Renal pelvis (tissue), 4 donors: ENCODE data around the gene BTG3. TPM values are rescaled to one million over a fixed set of nuclear protein-coding genes. Genes with fewer than 3 reads are reported as not detected.

Experiments
- DNase-seq: peaks from one replicate; pipeline ENCODE4 v3.0.0-alpha.2; 2013
- polyA plus RNA-seq, 3 donors: library from polyadenylated mRNA; unstranded; fragments of 120-200 nt; gene quantifications; one replicate each; pipeline ENCODE4 v1.2.1, GENCODE V29; 2013; ENCODE audit not compliant: insufficient read length in 3 of 3

Gene BTG3
- polyA plus RNA-seq, 3 donors, result 36.1 to 39.6 (median 36.9) TPM

DNA sequence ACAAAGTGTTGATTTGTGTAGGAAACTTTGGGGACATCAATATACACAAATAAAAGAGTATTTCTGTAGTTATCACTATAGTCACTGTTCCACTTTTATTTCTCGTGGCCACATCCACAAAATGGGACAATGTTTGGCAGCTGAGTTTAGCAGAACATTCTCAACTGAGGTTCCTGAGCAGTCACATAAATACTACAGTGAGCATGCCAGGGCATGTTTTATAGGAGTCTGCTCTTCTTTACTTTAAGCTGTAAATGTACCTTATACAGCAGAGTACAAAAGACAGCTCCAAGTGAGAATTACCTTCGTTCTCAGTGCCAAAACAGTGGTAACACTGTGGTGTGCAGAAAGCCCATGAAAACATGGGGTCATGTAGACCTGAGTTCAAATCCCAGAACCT is 5.0 kb downstream of the BTG3 start:
- DNase-seq, result no peak

DNA sequence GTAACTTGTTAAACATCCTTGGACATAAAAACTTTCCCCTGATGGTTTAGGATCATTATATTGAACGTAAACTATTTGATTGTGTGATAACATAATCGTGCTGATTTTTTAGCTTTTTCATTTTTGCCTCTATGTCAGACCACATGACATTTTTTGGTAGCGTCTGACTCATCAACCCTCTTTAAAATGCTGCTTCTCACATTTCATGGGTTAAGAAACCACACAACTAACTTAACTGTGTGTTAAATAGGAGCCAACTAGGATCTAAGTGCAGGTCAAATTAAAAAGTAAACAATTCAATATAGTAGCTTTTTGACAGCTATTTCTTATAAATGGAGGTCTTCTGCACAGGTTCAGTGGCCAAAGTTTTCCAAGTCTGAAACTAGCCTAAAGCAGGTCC is 9.8 kb downstream of the BTG3 start:
- DNase-seq, result no peak

DNA sequence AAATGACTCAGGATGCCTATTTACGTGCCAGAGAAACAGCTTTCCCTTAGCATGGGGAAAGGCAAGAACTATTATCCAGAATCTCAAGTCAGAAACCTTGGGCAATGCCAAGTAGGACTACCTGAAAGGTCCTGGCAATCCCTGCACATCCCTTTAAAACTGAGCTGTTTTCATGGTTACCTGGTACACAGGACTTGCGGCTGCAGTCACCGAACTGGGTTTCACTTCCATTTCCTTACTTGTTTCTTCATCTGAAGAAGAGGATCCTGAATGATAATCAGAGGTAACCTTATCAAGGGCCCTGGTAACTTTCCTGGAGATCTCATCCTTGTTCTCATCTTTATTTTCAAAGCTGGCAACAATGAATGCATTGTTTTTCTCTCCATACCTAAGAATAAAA is 14.3 kb downstream of the BTG3 start:
- DNase-seq, result no peak

DNA sequence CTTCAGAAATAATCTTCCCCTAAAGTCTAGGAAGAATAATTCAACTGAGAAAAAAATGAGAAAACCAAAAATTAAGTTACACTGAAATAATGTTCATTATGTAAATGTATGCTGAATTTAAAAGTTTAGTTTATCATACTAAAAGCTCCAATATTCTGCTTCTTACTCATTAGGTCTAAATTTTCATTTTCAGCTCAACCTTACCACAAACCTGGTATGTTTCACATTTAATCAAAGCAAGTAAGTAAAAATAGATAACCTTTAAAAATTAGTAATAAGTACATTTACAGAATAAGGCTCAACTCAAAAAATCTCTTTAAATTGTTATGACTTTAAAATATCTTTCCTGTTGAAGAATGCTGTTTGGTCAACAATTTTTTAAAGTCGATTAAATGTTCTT is 15.0 kb downstream of the BTG3 start:
- no peak for DNase-seq

DNA sequence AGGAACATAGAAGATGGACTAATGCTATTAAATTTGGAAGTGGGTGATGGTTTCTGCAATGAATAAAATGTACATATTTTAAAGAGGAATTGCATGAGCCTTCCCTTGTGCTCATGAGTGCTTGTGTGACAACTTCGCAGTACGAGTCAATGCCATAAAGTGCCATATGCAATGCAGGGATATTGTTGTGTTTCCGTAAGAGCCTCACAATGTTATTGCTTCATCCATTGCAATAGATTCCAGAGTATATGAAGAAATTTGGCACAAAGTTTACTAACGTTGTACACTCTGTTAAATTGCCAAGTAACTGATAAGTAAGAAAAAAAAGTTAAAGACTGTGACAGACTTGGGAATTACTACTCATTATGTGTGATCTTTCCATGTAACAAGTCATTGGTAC is 22.3 kb downstream of the BTG3 start:
- DNase-seq, result no peak

DNA sequence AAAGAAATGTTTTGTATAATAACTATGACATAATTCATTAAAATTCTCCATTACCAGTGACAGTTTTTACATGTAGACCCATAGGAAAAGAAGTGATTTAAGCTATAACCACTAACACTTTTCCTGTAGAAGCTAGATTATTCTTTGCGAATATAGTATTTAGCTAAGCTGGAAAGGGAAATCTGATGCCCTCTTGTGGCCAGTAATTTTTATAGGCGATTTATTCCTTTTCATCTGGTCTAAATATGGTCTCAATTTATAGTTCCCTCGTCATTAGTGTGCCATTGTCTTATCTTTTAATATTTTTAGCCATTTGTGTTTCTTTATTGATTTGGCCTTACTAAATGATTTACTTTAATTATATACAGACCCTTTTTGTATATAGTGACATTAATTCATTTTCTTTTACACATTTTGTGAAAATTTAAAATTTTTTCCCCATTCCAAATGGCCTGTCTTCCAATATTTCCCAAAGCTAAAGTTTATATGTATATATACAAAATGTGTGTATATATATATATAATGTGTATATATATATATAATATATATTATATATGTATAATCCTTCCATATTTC is 26.7 kb downstream of the BTG3 start:
- peak; percentile 44 for DNase-seq

DNA sequence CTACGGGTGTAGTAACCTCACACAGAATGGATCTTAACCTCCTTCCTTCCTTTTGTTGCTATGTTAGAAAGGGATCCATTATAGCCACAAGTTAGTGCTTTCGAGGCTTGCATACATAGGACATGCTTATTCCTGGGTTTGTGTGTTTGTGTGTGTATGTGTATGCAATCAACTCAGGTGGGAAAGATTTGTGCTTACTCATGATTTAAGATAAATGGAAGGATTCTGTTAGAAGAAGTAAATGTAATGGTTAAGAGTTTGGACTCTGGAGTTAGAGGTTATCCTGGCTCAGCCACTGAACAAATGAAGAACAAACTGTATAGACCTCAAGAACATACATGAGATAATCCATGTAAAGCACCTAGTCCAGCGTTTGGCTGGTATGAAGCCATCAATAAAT is 28.8 kb downstream of the BTG3 start:
- no peak for DNase-seq

DNA sequence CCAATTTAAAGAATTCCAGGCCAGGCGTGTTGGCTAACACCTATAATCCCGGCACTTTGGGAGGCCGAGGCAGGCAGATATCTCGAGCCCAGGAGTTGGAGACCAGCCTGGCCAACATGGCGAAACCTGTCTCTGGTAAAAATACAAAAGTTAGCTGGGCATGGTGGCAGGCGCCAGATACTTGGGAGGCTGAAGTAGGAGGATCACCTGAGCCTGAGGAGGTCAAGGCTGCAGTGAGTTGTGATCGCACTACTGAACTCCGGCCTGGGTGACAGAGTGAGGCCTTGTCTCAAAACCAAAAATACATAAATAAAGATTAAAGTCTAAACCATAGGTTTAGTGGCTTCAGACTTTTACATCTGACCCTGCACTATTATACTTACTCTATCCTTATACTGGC is 32.4 kb downstream of the BTG3 start:
- no peak for DNase-seq

DNA sequence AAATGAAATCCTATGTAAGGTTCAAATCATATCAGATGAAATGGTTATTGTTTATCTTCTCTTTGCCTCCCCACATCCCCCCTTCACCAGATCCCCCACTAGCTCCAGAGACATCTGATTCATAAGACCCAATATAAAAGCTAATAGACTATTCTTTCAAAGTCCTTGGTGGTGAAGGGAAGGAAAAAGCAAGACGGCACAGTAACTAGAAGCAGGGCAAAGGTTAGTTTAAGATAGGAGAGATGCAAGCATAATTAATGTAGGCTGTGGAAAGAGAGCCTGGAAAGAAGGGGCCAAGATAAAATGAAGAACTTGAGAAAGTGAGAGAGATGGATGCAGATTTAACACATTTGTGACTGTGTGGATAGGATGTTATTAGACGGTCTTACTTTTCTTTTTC is 33.8 kb downstream of the BTG3 start:
- DNase-seq, result no peak

DNA sequence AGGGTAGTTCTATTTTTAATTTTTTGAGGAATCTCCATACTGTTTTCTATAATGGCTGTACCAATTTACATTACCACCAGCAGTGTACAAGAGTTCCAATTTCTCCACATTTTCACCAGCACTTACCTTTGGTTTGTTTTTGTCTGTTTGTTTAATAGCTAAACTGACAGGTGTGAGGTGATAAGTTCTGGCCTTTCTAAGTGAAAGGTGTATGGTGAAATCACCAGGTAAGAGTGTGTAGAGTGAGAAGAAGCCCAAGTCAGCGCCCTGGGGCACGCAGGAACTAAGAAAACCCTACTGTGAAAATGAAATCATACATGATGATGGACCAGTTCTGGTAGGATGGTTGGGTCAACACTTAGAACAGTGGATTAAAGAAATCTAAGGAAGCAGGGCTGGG is 34.5 kb downstream of the BTG3 start:
- DNase-seq, result no peak

DNA sequence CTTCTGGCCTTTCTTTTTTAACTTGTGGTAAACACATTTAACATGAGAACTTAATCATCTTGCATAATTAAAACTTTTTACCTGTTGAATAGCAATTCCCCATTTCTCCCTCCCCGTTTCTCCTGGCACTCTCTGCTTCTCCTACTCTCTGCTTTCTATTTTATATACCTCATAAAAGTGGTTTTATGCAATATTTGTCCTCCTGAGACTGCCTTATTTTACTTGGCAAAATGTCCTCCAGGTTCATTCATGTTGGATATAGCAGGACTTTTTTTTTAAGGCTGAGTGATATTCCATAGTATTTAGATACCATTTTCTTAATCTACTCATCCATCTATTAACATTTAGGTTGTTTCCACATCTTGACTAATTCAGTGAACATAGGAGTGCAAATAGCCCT is 35.0 kb downstream of the BTG3 start:
- no peak for DNase-seq

DNA sequence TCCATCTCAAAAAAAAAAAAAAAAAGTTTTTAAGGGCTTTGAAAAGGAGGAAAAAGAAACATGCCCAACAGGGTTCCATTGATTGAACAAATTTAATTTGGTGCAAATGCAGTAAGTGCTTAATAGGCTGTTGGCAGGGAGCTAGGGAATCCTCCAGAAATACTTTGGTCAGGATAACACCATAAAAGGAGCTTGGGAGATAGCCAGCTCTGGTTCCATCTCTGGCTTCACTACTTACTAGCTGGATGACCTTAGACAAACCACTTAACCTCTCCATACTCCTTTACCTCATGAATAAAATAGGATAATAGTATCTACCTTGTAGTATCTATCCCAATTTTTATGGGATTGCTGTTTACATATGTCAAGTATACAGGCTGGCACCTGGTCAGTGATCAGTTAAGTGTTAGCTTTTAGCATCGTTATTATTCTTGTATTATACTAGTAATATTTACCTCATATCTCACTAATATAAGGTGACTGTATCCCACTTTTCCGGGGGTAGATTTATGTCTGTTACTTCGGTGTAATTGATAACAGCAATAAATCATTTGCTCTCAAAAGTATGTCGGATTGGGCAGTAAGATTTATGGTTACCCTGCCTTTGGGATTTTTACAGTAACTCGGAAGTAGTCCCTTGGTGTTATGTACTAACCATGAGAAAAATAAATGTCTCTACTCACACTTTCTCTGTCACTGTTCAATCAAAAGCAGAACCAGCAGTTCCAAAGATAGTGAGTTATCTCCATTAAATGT is 36.4 kb downstream of the BTG3 start:
- no peak for DNase-seq

DNA sequence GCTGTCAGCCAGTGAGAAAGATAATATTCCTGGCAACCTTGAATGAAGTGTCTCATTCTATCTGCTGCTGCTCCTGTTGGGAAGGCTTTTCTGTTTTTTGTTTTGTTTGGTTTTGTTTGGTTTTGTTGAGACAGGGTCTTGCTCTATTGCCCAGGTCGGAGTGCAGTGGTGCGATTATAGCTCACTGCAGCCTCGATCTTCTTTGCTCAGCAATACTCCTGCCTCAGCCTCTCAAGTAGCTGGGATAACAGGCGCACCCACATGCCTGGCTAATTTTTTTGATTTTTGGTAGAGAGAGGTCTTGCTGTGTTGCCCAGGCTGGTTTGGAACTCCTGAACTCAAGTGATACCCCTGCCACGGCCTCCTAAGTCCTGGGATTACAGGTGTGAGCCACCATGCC is 37.6 kb downstream of the BTG3 start:
- DNase-seq, result no peak

DNA sequence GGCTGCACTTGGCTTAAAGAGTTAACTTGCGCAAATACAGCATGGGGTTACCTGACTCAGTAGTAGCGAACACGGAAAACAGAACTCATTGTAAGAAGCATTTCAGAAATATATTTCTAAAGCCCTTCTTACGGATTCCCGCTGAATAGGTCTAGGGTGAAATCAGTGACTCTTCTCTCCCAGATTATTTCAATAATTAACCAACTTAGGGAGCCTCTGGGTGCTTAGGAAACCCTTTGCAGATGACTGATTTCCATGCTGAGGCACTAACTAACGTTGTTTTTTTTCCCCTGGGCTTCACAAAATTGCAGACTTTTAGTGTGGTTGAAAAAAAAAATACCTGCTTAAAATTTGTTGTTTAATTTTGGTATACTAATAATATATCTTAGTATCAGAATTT is 40.3 kb downstream of the BTG3 start:
- DNase-seq, result no peak

DNA sequence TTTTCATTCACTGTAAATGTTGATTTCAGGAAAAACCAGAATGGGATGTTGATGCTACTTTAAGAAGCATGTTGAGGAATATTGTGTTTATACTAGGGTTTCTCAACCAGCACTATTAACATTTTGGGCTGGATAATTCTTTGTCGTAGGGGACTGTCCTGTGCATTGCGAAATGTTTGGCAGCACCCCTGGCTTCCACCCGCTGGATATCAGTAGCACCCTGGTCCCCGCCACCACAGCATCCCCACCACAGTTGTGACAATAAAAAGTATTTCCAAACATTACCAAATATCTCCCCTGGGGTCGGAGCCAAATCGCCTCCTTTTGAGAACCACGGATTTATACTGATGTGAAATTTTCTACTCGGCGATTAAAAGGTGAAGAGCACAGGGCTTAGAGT is 41.9 kb downstream of the BTG3 start:
- DNase-seq, result no peak

DNA sequence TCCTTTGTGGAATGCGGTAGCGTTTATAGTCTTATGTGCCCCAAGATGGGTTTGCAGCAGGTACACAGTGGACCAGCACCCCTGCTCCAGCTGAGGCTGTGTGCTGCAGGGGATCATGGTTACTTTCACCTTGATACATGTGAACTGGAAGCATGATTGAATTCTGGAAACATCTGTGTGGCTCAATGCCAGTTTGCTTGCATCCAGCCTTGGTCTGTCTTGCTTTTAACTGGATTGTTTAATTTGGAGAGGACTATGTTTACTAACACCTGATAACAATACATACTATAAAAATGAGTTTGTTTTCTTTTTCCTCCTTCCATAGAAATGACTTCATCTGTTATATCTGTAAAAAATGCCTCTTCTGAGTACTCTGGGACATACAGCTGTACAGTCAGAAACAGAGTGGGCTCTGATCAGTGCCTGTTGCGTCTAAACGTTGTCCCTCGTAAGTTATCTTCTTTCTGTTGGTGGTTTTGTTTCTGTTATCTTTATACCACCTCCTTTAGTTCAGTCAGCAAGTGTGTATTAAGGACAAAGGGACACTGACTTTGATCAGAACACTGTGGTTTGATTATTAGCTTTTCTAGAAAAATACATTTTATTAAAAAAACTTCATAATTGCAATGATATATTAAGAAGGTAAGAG is 52.2 kb downstream of the BTG3 start:
- no peak for DNase-seq

DNA sequence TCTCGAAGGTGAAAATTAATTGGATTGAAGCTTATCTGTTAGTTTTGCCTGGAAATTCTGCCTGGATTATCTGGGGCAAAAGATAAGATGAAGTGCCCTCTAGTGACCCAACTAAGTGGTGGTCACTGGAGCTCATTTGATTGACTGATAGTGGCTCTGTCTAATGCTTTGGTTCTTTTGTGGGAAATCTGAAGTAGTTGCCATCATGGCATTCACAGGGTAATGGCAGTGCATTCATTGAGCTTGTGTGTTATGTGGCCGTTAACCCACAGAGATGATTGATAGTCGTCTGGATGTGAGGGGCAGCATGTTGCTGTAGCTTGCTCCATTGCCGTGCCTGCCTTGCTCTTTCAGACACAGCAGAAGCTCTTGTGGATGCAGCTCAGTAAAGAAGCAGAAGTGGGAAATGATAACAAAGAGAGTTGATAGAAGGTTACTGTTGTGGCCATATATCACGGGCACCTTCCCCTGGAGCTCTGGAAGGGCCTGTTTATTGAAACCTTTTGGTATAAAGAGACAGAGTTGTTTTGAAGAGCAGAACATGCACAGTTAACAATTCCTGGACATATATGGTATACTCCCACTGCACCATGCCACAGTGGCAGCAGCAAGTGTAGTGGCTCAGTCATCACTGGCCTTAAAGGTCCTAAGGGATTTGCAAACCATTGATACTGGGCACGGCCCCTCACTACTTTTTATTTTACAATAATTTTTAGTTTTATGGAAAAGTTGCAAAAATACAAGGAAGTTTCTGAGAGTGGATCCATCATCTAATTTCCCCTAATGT is 57.8 kb downstream of the BTG3 start:
- no peak for DNase-seq

DNA sequence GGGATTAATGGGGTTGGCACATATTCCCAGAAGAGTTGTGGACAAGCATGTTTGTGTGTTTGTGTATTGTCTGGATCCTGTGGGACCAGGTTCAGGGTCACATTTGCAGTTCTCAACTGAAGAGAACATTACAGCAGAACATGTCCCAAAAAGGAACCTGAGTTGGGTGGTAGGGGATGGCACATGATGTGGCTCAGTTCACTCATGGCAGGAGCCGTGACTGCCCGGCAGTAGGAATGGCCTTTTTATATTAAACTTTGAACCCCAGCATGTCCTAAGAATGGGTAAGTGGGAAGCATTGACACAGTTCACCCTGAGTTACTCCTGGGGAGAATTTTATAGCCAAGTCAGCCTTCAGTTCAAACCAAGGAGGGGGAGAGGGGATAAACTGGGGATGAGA is 58.6 kb downstream of the BTG3 start:
- no peak for DNase-seq

DNA sequence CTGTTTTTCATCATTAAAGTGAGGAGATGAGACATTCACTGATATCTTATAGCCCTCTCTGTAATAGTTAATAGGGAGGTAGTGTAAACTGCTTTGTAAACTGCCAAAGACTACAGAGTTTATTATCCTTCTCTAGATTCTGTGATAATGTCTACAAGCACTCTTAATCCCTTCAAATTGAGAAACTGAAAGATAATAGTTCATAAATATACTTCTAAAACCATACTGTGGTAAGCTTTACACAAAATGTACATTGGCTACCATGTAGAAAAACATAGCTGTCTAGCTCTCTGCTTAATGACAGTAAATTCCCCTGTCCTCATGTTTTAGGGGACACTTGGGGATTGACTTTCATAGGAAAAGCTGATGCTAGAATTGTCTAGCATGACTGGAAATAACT is 60.3 kb downstream of the BTG3 start:
- DNase-seq, result no peak

DNA sequence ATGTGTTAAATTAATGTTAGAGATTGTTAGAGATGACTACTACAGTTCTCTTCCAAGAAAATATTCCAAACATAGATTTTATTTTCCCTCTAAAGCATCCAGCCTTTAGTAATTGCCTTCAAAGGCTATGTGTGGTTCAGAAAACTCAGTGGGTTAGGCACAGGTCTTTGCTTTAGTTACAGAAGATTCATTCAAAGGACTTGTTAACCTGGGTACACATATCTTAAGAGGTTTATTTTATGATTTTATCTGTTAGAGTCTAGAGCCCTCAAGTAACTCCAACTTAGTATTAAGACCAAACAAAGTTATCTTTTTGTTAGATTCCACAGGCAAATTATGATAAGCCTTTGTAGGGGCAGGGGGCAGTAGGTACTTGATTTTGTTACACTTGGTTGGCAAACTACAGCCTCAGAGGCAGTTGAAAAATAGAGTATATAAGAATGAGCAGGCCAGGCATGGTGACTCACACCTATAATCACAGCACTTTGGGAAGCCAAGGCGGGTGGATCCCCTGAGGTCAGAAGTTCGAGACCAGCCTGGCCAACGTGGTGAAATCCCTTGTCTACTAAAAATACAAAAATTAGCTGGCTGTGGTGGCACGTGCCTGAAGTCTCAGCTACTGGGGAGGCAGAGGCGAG is 61.9 kb downstream of the BTG3 start:
- DNase-seq, result no peak

DNA sequence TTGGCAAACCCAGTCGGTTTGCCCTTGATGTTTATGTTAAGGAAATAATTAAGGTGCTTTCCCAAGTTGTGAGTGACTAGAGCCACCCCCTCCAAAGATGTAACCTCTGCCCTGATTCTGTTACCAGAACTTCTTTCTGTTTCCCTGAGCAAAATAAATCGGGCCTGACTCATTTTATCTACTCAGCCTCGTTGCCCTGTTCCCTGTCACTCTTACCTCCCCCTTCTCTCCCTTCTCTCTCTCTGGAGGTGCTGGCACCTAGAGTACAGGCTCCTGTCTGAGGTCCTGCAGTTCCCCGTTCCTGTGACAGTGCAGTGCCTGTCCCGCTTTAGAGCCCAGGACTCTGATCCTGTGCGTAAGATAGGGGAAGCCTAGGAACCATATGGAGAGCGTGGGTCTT is 64.4 kb downstream of the BTG3 start:
- DNase-seq, result no peak

DNA sequence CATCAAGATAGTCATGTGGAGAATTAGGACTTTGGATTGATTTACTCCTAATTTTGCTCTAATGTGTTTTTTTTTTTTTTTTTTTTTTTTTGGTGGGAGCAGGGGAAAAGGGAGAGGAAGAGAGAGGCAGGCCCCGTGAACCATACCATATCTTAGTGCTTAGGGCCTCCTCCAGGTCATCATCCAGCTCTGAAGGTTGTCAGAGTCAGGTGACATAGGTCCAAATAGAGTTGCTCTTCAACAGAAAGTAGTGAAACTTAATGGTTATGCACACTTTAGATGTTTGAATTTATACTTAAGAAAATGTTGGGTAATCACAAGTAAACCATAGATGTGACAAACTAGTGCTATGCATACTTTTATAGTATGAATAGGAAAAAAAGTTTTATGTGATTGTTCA is 67.7 kb downstream of the BTG3 start:
- DNase-seq, result no peak
